Activated CD4-positive, alpha-beta T cell treated with anti-CD3 and anti-CD28 coated beads, Interleukin-2, amount 10 ng/mL, durations not matched to agents 7 days and 5 days (primary cell): ENCODE data around the gene NUCKS1. TPM values are rescaled to one million over a fixed set of nuclear protein-coding genes. Genes with fewer than 3 reads are reported as not detected.
"Not testable (repeated sequence)": the region's sequence is repeated elsewhere in the genome, so short reads cannot be mapped to it uniquely, and the experiment has no call there.

Source experiments
- CTCF ChIA-PET: fragments of 350-600 bp; sonication (Branson Sonifier 250); formaldehyde crosslinking; loops from one replicate; lab custom pipeline; 2021; ENCODE audit warnings: antibody characterized with exemption; lab: Charles Lee
- POLR2A ChIA-PET: fragments of 350-600 bp; sonication (Branson Sonifier 250); formaldehyde crosslinking; loops from one replicate; lab custom pipeline; 2021; ENCODE audit warnings: antibody characterized with exemption; lab: Charles Lee
- DNase-seq: peaks from one replicate; pipeline ENCODE4 v3.0.0-alpha.2; 2020
- H3K27ac Mint-ChIP-seq: one replicate; pipeline ENCODE4 v1.8.0; 2021; ENCODE audit warnings: mild to moderate bottlenecking, moderate library complexity, mixed read lengths
- H3K27me3 Mint-ChIP-seq: one replicate; pipeline ENCODE4 v1.8.0; 2021; ENCODE audit warnings: mixed read lengths
- H3K36me3 Mint-ChIP-seq: one replicate; pipeline ENCODE4 v1.8.0; 2021; ENCODE audit warnings: low read depth, mixed read lengths
- H3K4me1 Mint-ChIP-seq: one replicate; pipeline ENCODE4 v1.8.0; 2021; ENCODE audit warnings: mixed read lengths
- H3K4me3 Mint-ChIP-seq: one replicate; pipeline ENCODE4 v1.8.0; 2021; ENCODE audit warnings: mild to moderate bottlenecking, moderate library complexity, mixed read lengths
- H3K9me3 Mint-ChIP-seq: one replicate; pipeline ENCODE4 v1.8.0; 2021; ENCODE audit warnings: mixed read lengths
- total RNA-seq, 2 experiments: library from RNA; stranded (reverse); gene quantifications; one replicate each; pipeline ENCODE4 v1.2.3, GENCODE V29; 2021

Gene NUCKS1
- total RNA-seq, 2 experiments from 2014 or later: 218 TPM

GRCh38 chr1:205744403-205744802 is 5.6 kb downstream of the NUCKS1 start:
- no peak overlapping the region for H3K27ac Mint-ChIP-seq
- H3K4me1 Mint-ChIP-seq: peaks cover 49% of the 10 kb centered on the region
- DNase-seq: no peak
- no peaks in the 10 kb centered on the region for H3K27me3 Mint-ChIP-seq
- CTCF ChIA-PET: interaction anchor here (0.6 kb wide), 1 partner anchor 28 kb away, joined by 3 read pairs; no protein-coding TSS in a partner anchor
- POLR2A ChIA-PET: no interaction called here
- H3K4me3 Mint-ChIP-seq: no peak overlapping the region
- peaks cover 28% of the 10 kb centered on the region for H3K36me3 Mint-ChIP-seq
- H3K9me3 Mint-ChIP-seq: no peaks in the 10 kb centered on the region

GRCh38 chr1:205743977-205744376 is 6.0 kb downstream of the NUCKS1 start:
- Mint-ChIP-seq H3K36me3 (peaks cover 30% of the 10 kb centered on the region), H3K27me3 (no peaks in the 10 kb centered on the region), H3K27ac (no peak overlapping the region), H3K4me1 (peaks cover 52% of the 10 kb centered on the region), H3K4me3 (no peak overlapping the region), H3K9me3 (no peaks in the 10 kb centered on the region)
- ChIA-PET POLR2A (no interaction called here), CTCF (interaction anchor here (0.6 kb wide), 1 partner anchor 28 kb away, joined by 3 read pairs; no protein-coding TSS in a partner anchor)
- no peak for DNase-seq

GRCh38 chr1:205741681-205742080 is 8.3 kb downstream of the NUCKS1 start:
- no peaks in the 10 kb centered on the region for H3K9me3 Mint-ChIP-seq
- no peak overlapping the region for H3K27ac Mint-ChIP-seq
- H3K4me3 Mint-ChIP-seq: no peak overlapping the region
- peaks cover 44% of the 10 kb centered on the region for H3K4me1 Mint-ChIP-seq
- POLR2A ChIA-PET: no interaction called here
- H3K36me3 Mint-ChIP-seq: peaks cover 23% of the 10 kb centered on the region
- CTCF ChIA-PET: interaction anchor here (1.2 kb wide), 2 partner anchors 9 to 26 kb away, joined by 3 read pairs; no protein-coding TSS in a partner anchor
- H3K27me3 Mint-ChIP-seq: no peaks in the 10 kb centered on the region
- DNase-seq: no peak

GRCh38 chr1:205739348-205740160 is 10.4 kb downstream of the NUCKS1 start:
- H3K4me3 Mint-ChIP-seq: no peak overlapping the region
- H3K9me3 Mint-ChIP-seq: no peaks in the 10 kb centered on the region
- H3K27ac Mint-ChIP-seq: peak overlapping the region; percentile 50
- no peak for DNase-seq
- ChIA-PET CTCF (interaction anchor here (0.6 to 1.3 kb wide), 6 partner anchors 9 to 500 kb away, joined by 3 to 5 read pairs (median 3); no protein-coding TSS in a partner anchor), POLR2A (no interaction called here)
- no peaks in the 10 kb centered on the region for H3K27me3 Mint-ChIP-seq
- H3K36me3 Mint-ChIP-seq: peaks cover 19% of the 10 kb centered on the region
- H3K4me1 Mint-ChIP-seq: peaks cover 41% of the 10 kb centered on the region

DNA sequence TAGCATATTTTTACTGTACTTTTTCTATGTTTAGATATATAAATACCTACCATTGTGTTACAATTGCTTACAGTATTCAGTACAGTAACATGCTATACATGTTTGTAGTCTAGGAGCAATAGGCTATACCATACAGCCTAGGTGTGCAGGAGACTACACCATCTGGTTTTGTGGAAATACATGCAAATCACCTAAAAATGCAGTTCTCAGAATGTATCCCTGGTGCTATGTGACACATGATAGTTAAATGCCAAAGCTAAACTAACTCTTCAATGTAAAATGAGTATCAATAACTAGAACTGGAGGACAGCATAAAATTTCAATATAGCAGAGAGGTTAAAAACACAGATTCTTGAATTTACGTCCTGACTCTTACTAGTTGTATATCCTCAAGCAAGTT is 14.8 kb downstream of the NUCKS1 start:
- H3K4me1 Mint-ChIP-seq: peaks cover 45% of the 10 kb centered on the region
- POLR2A ChIA-PET: no interaction called here
- H3K27me3 Mint-ChIP-seq: no peaks in the 10 kb centered on the region
- H3K27ac Mint-ChIP-seq: no peak overlapping the region
- no peak for DNase-seq
- no peak overlapping the region for H3K4me3 Mint-ChIP-seq
- H3K36me3 Mint-ChIP-seq: peaks cover 35% of the 10 kb centered on the region
- H3K9me3 Mint-ChIP-seq: no peaks in the 10 kb centered on the region
- CTCF ChIA-PET: interaction anchor here (0.6 to 0.9 kb wide), 2 partner anchors 13 to 474 kb away, joined by 5 read pairs; no protein-coding TSS in a partner anchor

DNA sequence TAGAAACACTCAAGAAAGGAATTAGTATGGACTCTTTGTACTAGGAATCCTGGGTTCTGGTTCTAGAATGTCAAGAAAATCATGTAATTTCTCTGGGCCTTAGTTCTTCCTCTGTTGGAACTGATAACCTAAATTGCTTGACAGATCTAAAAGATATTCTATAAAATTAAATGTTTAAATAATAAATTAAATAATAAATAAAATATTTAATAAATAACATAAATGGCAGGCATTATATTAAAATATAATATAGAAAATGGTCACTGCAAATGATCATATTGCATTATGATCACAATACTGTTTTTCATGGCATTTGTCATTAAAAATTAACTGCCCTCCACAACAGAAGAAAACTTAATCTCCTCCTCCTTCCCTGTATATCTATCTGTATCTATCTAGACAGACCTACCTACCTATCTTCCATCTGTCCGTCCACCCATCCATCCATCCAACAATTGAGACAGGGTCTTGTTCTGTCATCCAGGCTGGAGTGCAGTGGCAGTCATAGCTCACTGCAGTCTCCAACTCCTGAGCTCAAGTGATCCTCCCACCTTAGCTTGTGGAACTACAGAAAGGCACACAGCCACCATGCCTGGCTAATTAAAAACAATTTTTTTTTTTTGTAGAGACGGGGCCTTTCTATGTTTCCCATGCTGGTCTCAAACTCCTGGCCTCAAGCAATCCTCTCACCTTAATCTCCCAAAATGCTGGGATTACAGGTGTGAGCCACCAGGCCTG is 16.4 kb downstream of the NUCKS1 start:
- ChIA-PET POLR2A (interaction anchor here (1.3 kb wide), 1 partner anchor 12 kb away, joined by 6 read pairs; no protein-coding TSS in a partner anchor), CTCF (interaction anchor here (0.6 to 1.0 kb wide), 2 partner anchors 9 to 214 kb away, joined by 3 read pairs; no protein-coding TSS in a partner anchor)
- DNase-seq: no peak
- Mint-ChIP-seq H3K27me3 (no peaks in the 10 kb centered on the region), H3K4me1 (peaks cover 37% of the 10 kb centered on the region), H3K36me3 (peaks cover 33% of the 10 kb centered on the region), H3K4me3 (no peak overlapping the region), H3K27ac (no peak overlapping the region), H3K9me3 (no peaks in the 10 kb centered on the region)

GRCh38 chr1:205729945-205730610 is 19.9 kb downstream of the NUCKS1 start:
- Mint-ChIP-seq H3K9me3 (no peaks in the 10 kb centered on the region), H3K36me3 (peaks cover 49% of the 10 kb centered on the region), H3K27me3 (no peaks in the 10 kb centered on the region), H3K4me1 (peaks cover 29% of the 10 kb centered on the region), H3K27ac (no peak overlapping the region), H3K4me3 (no peak overlapping the region)
- ChIA-PET CTCF (interaction anchor here (0.7 to 3.1 kb wide), 4 partner anchors 10 to 138 kb away, joined by 3 to 11 read pairs (median 4); no protein-coding TSS in a partner anchor), POLR2A (no interaction called here)
- DNase-seq: no peak

DNA sequence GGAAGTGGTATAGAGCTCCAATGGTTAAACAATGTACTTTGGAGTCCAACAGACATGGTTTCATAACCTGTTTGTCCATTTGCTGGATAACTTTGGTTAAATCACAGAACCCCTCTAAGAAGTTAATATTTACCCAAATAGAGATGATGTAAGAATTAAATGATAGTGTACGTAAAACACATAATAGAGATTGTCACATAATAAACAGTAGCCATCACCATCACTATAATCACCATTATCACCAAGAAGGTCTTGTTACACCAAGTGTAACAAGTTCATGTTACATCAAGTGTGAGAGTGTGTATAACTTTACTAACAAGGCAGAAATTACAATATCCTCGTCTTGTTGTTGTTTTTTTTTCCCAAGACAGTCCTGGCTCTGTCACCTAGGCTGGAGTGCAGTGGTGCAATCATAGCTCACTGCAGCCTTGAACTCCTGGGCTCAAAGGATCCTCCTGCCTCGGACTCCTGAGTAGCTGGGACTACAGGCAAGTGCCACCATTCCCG is 23.3 kb downstream of the NUCKS1 start:
- Mint-ChIP-seq H3K36me3 (peaks cover 56% of the 10 kb centered on the region), H3K27ac (no peak overlapping the region), H3K4me1 (peaks cover 15% of the 10 kb centered on the region), H3K4me3 (no peak overlapping the region), H3K27me3 (no peaks in the 10 kb centered on the region), H3K9me3 (no peaks in the 10 kb centered on the region)
- ChIA-PET POLR2A (no interaction called here), CTCF (no interaction called here)
- no peak for DNase-seq

DNA sequence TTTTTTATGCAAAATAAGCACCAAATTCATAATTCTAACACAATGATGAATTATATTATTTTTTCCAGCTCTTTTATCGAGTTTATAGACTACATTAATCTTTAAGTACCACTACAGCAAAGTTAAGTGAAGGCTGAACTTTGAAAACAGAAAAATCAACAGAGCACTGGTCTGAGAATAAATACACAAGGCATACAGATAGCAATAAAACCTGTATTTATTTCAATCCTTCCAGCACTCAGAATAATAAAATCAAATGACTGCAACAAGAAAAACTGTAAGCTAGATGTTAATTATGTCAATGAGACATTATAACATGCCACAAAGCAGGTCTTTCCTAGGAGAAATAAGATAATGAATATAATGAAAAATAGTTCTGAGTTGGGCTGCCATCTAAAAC is 24.5 kb downstream of the NUCKS1 start:
- ChIA-PET POLR2A (no interaction called here), CTCF (interaction anchor here (1.2 to 1.3 kb wide), 2 partner anchors 10 to 16 kb away, joined by 3 read pairs; no protein-coding TSS in a partner anchor)
- Mint-ChIP-seq H3K27me3 (no peaks in the 10 kb centered on the region), H3K9me3 (no peaks in the 10 kb centered on the region), H3K36me3 (peaks cover 58% of the 10 kb centered on the region), H3K4me1 (peaks cover 12% of the 10 kb centered on the region), H3K4me3 (no peak overlapping the region), H3K27ac (no peak overlapping the region)
- DNase-seq: no peak

GRCh38 chr1:205720740-205721139 is 29.2 kb downstream of the NUCKS1 start:
- POLR2A ChIA-PET, H3K27ac Mint-ChIP-seq, DNase-seq, H3K4me3 Mint-ChIP-seq, H3K9me3 Mint-ChIP-seq, H3K27me3 Mint-ChIP-seq: not testable (repeated sequence)
- CTCF ChIA-PET: interaction anchor here (1.8 kb wide), 1 partner anchor 26 kb away, joined by 7 read pairs; no protein-coding TSS in a partner anchor
- peaks cover 73% of the 10 kb centered on the region for H3K36me3 Mint-ChIP-seq
- H3K4me1 Mint-ChIP-seq: peaks cover 24% of the 10 kb centered on the region

GRCh38 chr1:205719762-205720161 is 30.2 kb downstream of the NUCKS1 start:
- peak overlapping the region; percentile 1 for H3K27ac Mint-ChIP-seq
- peaks cover 22% of the 10 kb centered on the region for H3K4me1 Mint-ChIP-seq
- H3K4me3 Mint-ChIP-seq: no peak overlapping the region
- no peak for DNase-seq
- H3K27me3 Mint-ChIP-seq: no peaks in the 10 kb centered on the region
- POLR2A ChIA-PET: no interaction called here
- CTCF ChIA-PET: no interaction called here
- no peaks in the 10 kb centered on the region for H3K9me3 Mint-ChIP-seq
- H3K36me3 Mint-ChIP-seq: peaks cover 72% of the 10 kb centered on the region

- H3K9me3 Mint-ChIP-seq: no peaks in the 10 kb centered on the region
- ChIA-PET CTCF (no interaction called here), POLR2A (no interaction called here)
Measured at GRCh38 chr1:205719015-205719414, 31.0 kb downstream of the NUCKS1 start.

More at GRCh38 chr1:205719015-205719414, 31.0 kb downstream of the NUCKS1 start:
- no peak overlapping the region for H3K27ac Mint-ChIP-seq
- no peak for DNase-seq
- H3K4me1 Mint-ChIP-seq: peaks cover 22% of the 10 kb centered on the region
- no peak overlapping the region for H3K4me3 Mint-ChIP-seq
- H3K36me3 Mint-ChIP-seq: peaks cover 74% of the 10 kb centered on the region
- H3K27me3 Mint-ChIP-seq: no peaks in the 10 kb centered on the region
